GM04504 (cell line): ENCODE measurements around the gene ZNF805.
"Not testable (repeated sequence)": the region's sequence is repeated elsewhere in the genome, so short reads cannot be mapped to it uniquely, and the experiment has no call there.

Experiments
- DNase-seq: peaks from one replicate; pipeline ENCODE4 v3.0.0-alpha.2; 2012; ENCODE audit warnings: low read depth

Gene ZNF805

DNA sequence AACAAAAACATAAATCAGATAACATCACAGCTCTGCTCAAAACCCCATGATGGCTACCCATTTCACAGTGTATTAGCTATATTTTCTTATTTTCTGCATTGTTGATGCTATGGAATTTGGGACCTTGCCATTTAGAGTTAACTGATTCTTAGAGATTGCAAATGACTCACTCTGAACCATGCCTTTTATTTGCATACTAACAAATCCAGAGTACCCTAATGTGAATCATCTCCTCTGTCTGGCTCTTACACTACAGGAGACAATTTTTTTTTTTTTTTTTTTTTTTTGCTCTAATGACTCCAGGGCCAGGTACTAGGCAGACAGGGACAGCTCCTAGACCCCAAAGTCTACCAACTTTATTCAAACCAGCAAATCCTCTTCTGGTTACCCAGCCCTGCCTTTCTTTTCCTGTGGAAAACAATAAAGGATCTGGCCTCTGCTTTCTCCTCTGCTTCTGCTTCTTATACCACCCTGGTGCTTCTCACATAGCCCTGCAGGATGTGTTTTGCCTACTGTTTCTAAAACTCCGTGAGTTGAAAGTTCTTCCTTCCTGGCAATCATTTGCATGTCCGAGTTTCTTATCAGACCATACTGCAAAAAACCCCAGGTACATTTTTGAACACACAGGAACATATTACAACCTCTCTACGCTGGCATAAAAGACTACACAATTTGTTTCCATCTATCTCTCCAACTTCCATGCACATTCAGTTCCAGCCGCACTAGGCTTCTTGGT, 29.3 kb downstream of the ZNF805 start:
- DNase-seq = peak; percentile 61

GRCh38 chr19:57271280-57271679, 30.8 kb downstream of the ZNF805 start:
- DNase-seq = no peak

DNA sequence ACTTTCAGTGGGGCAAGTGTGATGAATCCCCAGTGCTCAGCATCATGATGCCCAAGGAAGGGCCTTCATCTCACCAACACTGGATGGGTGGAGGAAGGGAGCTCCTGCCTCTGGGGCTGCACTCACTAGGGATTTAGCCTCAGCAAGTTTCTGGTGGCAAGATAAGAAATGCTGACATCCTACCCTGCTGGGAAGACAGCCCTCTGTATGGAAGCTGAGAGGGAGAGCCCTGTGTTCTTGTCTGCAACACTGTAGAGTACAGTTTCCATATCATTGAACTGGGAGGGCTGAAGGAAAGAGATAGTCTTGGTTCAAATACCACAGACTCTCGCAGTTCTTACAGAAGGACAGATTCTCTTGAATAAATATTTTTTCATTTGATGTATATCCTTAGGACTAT, 32.6 kb downstream of the ZNF805 start:
- no peak for DNase-seq

GRCh38 chr19:57276430-57276829, 36.0 kb downstream of the ZNF805 start:
- no peak for DNase-seq

DNA sequence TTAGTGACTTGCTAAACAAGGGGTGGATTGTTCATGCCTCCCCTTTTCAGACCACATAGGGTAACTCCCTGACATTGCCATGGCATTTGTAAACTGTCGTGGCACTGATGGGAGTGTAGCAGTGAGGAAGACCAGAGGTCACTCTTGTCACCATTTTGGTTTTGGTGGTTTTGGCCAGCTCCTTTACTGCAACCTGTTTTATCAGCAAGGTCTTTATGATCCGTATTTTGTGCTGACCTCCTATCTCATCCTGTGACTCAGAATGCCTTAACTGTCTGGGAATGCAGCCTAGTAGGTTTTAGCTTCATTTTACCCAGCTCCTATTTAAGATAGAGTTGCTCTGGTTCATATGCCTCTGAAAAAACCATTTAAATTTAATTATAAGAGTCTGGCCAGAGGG, 38.0 kb downstream of the ZNF805 start:
- not testable (repeated sequence) for DNase-seq

GRCh38 chr19:57279418-57280164, 39.2 kb downstream of the ZNF805 start:
- peak; percentile 91 for DNase-seq

GRCh38 chr19:57280165-57280961, 39.9 kb downstream of the ZNF805 start, which contains the start of gene ZNF460:
TSS of gene ZNF460 (plus strand) at chr19:57280485. CDS start at chr19:57280807, 322 bp downstream.
- DNase-seq = peak; percentile 93

GRCh38 chr19:57280962-57281400, 40.5 kb downstream of the ZNF805 start:
- DNase-seq = no peak

DNA sequence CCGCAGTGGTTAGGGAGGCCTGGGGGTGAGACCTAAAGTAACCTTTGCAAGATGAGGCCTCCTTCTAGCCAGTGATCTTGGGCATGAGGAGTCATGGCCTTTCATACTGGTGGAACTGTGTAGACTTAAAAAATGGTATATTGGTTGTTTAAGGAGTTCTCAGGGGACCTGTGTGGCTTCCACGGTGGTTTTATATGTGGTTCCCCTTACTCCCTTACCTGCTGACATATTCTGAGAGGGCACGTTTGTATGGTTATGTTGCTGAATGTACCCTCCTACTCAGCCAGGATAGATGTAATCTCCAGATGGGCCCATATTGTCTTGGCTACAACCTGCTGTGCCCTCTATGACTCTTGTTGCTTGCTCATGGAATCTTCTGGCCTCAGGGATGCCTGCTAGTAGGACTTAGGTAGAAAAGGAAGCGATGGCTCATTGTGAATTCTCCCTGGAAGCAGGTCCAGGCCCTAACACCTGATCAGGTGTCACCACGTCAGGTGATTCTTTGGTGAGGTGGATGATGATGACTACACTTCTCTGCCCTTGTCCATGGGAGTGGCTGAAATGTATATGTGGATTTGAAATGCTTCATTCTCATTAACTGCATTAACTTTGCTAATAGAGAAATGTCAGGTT, 41.7 kb downstream of the ZNF805 start:
- no peak for DNase-seq

DNA sequence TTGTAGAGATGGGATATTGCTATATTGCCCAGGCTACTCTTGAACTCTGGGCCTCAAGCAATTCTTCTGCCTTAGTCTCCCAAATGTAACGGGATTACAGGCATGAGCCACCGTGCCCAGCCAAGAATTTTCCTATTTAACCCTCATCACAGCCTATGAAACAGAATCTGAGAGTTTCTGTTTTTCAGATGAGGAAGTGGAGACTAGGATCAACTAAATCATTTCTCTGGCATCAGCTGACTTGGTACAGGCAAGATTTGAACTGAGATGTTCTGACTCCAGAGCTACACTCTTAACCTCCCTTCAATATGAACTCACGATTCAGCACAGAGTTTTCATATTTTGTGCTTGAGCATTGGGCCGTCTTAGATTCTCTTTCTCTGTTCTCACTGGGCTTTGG, 47.9 kb downstream of the ZNF805 start:
- DNase-seq = no peak

DNA sequence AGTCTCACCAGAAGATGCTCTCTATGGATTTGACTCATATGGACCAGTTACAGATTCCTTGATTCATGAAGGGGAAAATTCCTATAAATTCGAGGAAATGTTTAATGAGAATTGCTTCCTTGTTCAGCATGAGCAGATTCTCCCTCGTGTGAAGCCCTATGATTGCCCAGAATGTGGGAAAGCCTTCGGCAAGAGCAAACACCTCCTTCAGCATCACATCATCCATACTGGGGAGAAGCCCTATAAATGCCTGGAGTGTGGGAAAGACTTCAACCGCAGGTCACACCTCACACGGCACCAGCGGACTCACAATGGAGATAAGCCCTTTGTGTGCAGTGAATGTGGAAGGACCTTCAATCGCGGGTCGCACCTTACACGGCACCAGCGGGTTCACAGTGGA, 50.5 kb downstream of the ZNF805 start:
- DNase-seq = no peak

- DNase-seq = no peak
These were observed 52.1 kb downstream of the ZNF805 start for GRCh38 chr19:57292547-57292946.

GRCh38 chr19:57293719-57294118, 53.3 kb downstream of the ZNF805 start:
- no peak for DNase-seq

- peak; percentile 89 for DNase-seq
These were observed 61.6 kb downstream of the ZNF805 start for GRCh38 chr19:57302020-57302465.

DNA sequence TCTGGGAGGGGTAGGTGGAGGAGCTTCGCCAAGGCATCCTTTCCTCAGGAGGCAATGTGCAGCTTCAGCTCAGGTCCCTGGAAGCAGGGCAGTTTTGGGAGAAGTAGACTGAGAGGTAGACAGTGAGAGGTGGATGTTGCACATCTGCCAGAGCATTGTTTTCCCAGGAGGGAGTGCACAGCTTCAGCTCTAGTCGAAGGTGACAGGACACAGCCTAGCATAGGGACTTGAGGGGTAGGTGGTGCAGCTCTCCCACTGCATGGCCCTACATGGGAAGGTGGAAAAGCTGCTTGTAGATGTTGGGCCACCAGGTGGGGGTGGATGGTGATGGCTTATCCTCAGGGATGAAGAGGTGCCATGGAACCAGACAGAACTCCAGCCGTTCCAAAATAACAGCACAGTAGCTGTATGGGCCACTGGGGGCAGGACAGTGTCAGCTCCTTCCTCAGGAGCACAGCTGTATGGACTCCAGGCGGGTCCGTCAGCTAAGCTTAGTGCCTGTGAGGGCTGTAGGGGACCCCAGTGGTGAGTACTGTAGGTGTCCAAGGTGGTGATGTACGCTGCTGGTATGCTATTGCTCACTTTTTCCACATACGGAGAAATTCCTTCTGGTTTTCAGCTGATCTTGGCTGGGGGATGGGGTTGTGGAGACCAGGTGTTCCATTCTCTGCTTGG, 62.4 kb downstream of the ZNF805 start:
- no peak for DNase-seq
